ENCODE data around the gene LRRN4CL. TPM values are rescaled to one million over a fixed set of nuclear protein-coding genes. Genes with fewer than 3 reads are reported as not detected.

LRRN4CL gene
- total RNA-seq, 6 experiments from 2014 or later = 0.12 TPM; not detected in 5

DNA sequence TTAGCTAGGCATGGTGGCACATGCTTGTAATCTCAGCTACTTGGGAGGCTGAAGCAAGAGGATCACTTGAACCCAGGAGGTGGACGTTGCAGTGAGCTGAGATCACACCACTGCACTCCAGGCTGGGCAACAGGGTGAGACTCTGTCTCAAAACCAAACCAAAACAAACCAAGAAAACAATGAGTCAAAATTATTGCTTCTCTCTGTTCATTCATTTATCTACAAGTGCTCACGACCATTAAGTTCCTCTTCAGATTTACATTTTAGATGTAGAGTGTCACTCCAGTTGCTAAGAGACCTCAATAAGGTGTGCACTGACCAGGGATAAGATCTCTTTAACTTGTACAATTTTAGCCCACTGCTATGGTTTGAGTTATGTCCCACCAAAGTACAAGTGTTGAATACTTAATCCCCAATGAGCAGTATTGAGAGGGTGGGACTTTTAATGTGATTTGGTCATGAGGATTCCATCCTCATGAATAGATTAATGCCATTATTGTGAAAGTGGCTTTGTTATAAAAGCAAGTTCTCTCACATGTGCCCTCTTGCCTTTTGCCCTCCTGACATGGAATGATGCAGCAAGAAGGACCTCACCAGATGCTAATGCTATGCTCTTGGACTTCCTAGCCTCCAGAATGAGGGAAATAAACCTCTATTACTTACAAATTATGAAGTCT lies 30.1 kb upstream of the LRRN4CL start:
- Histone ChIP-seq H3K4me3 (no peak overlapping the region), H3K27ac (no peak overlapping the region), H3K27me3 (no peaks in the 10 kb centered on the region), H3K4me1 (peaks cover 0 to 13% (median 3%) of the 10 kb centered on the region in 4 donors), H3K36me3 (peaks cover 12 to 97% (median 72%) of the 10 kb centered on the region in 4 donors), H3K9me3 (no peaks in the 10 kb centered on the region)
- intact Hi-C loops (cut with DNase I) = no loop called here
- DNase-seq = no peak
- 68% methylated on average over 2 of the region's 2 CpGs for WGBS (ENCODE audit: insufficient coverage, low coverage, low lambda C conversion rate, missing lambda C conversion rate)
- no peak for ATAC-seq
- TF ChIP-seq, protein P1, sequence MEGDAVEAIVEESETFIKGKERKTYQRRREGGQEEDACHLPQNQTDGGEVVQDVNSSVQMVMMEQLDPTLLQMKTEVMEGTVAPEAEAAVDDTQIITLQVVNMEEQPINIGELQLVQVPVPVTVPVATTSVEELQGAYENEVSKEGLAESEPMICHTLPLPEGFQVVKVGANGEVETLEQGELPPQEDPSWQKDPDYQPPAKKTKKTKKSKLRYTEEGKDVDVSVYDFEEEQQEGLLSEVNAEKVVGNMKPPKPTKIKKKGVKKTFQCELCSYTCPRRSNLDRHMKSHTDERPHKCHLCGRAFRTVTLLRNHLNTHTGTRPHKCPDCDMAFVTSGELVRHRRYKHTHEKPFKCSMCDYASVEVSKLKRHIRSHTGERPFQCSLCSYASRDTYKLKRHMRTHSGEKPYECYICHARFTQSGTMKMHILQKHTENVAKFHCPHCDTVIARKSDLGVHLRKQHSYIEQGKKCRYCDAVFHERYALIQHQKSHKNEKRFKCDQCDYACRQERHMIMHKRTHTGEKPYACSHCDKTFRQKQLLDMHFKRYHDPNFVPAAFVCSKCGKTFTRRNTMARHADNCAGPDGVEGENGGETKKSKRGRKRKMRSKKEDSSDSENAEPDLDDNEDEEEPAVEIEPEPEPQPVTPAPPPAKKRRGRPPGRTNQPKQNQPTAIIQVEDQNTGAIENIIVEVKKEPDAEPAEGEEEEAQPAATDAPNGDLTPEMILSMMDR (IDR thresholded peaks at IDR 0.05) = no peak
- TF ChIP-seq POLR2A (IDR thresholded peaks at IDR 0.05) = no peak

DNA sequence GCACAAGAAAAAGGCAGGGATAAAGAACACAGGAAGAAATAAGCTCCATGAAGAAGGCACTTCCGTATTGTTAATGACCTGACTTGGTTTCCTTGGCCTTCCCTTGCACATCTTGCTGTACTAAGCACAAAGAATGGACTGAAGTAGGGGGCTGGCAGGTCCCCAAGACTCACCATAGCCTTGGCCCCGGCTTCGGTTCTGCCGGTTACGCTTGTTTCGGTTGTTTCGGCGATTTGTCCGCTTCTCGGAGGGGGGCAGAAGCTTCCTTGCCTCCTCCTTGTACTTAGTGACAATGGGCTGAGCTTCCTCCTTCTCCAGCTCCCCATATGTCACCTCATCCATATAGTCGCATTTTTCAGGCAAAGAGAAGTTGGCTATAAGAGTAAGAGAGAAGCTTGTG lies 27.5 kb upstream of the LRRN4CL start:
- no peaks in the 10 kb centered on the region for H3K9me3 ChIP-seq
- H3K36me3 ChIP-seq = peaks cover 0 to 83% (median 56%) of the 10 kb centered on the region in 4 donors
- WGBS (ENCODE audit: insufficient coverage, low coverage, low lambda C conversion rate, missing lambda C conversion rate) = 87% methylated on average over 9 of the region's 11 CpGs
- ATAC-seq = no peak
- H3K27me3 ChIP-seq = no peaks in the 10 kb centered on the region
- no peak for TF ChIP-seq POLR2A (IDR thresholded peaks at IDR 0.05)
- TF ChIP-seq, protein P1 (IDR thresholded peaks at IDR 0.05) = no peak
- peaks cover 0 to 34% (median 14%) of the 10 kb centered on the region in 4 donors for H3K4me1 ChIP-seq
- no peak overlapping the region for H3K4me3 ChIP-seq
- no peak overlapping the region for H3K27ac ChIP-seq
- intact Hi-C loops (cut with DNase I) = no loop called here
- no peak for DNase-seq

DNA sequence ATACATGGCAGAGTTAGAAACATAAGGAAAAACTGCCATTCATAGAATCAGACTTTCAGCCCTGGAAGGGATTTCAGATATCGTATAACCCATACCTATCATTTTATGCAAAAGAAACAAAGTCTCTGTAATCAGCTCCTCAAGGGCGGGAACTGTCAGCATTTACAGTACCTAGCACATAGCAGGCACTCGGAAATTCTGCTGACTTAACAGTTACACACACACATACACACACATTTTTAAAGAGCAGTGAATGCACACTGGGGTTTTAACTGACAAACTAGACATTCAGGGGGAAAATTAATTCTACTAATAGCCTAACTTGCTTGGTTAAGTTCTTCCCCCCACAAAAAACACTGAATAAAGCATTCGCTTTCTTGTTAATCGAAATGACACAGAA lies 26.9 kb upstream of the LRRN4CL start:
- no peaks in the 10 kb centered on the region for H3K9me3 ChIP-seq
- no peak overlapping the region for H3K27ac ChIP-seq
- no peaks in the 10 kb centered on the region for H3K27me3 ChIP-seq
- TF ChIP-seq, protein P1 (IDR thresholded peaks at IDR 0.05) = no peak
- no peak for TF ChIP-seq POLR2A (IDR thresholded peaks at IDR 0.05)
- WGBS (ENCODE audit: insufficient coverage, low coverage, low lambda C conversion rate, missing lambda C conversion rate) = 80% methylated on average over 5 of the region's 5 CpGs
- peaks cover 0 to 39% (median 16%) of the 10 kb centered on the region in 4 donors for H3K4me1 ChIP-seq
- intact Hi-C loops (cut with DNase I) = no loop called here
- H3K4me3 ChIP-seq = no peak overlapping the region
- ATAC-seq (no peak), DNase-seq (no peak)
- peaks cover 0 to 83% (median 51%) of the 10 kb centered on the region in 4 donors for H3K36me3 ChIP-seq

DNA sequence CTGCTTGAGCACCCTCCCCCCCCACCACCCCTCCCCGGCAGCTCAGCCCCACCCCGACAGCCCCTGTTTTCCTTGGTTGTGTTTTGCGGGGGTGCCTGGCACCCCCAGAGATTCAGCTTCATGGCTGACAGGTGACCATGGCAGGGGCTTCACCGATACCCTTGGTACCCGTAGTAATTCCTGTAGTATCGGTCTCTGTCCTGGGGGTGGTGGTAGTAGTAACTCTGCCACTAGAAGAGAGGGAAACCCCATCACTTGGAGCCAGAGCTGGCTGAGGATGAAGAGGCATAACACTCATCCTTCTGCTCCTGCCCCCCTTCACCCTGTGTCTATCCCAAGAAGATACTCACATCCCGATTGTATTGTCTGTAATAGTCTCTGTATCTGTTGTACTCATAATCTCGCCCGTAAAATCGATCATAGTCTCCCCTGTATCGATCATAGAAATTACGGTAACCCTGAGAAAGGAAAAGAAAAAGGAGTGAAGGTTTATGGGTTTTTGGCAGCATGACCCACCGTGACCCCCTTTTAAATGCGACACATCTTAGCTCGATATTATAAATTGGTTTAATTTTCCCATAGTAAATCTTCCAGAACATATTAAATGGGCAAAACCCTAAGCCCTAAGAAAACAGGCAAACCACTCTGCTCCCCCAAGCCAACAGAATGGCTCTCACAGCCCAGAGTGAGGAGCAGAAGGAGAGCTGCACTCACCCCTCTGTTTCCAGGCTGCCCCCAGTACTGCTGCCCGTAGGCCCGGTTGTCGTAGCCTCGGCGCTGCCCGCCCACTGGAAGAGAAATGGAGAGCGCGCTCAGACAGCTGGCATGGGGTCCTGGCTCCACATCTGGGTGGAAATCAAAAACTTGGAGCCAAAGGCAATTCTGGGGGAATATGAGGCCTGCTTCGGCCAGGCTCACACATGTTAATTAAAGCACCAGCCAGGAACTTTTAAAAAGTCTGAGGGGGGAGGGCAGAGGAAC lies 26.1 kb upstream of the LRRN4CL start:
- Histone ChIP-seq H3K27me3 (no peaks in the 10 kb centered on the region), H3K36me3 (peaks cover 0 to 83% (median 47%) of the 10 kb centered on the region in 4 donors), H3K4me1 (peaks cover 0 to 44% (median 17%) of the 10 kb centered on the region in 4 donors), H3K27ac (no peak overlapping the region), H3K9me3 (no peaks in the 10 kb centered on the region), H3K4me3 (no peak overlapping the region)
- no peak for ATAC-seq
- WGBS (ENCODE audit: insufficient coverage, low coverage, low lambda C conversion rate, missing lambda C conversion rate) = 93% methylated on average over 14 of the region's 24 CpGs
- no peak for TF ChIP-seq POLR2A (IDR thresholded peaks at IDR 0.05)
- TF ChIP-seq, protein P1 (IDR thresholded peaks at IDR 0.05) = no peak
- intact Hi-C loops (cut with DNase I) = no loop called here
- no peak for DNase-seq
